GM18517 (cell line): Measurements from ENCODE around the gene TRUB2.

ENCODE experiments used
- ATAC-seq: cut with Tn5 transposase; IDR thresholded peaks from one replicate; pipeline ENCODE4 v1.9.1; 2021; ENCODE audit warnings: mild to moderate bottlenecking, moderate library complexity; ENCODE audit not compliant: unreplicated experiment

TRUB2 gene, protein sequence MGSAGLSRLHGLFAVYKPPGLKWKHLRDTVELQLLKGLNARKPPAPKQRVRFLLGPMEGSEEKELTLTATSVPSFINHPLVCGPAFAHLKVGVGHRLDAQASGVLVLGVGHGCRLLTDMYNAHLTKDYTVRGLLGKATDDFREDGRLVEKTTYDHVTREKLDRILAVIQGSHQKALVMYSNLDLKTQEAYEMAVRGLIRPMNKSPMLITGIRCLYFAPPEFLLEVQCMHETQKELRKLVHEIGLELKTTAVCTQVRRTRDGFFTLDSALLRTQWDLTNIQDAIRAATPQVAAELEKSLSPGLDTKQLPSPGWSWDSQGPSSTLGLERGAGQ

DNA sequence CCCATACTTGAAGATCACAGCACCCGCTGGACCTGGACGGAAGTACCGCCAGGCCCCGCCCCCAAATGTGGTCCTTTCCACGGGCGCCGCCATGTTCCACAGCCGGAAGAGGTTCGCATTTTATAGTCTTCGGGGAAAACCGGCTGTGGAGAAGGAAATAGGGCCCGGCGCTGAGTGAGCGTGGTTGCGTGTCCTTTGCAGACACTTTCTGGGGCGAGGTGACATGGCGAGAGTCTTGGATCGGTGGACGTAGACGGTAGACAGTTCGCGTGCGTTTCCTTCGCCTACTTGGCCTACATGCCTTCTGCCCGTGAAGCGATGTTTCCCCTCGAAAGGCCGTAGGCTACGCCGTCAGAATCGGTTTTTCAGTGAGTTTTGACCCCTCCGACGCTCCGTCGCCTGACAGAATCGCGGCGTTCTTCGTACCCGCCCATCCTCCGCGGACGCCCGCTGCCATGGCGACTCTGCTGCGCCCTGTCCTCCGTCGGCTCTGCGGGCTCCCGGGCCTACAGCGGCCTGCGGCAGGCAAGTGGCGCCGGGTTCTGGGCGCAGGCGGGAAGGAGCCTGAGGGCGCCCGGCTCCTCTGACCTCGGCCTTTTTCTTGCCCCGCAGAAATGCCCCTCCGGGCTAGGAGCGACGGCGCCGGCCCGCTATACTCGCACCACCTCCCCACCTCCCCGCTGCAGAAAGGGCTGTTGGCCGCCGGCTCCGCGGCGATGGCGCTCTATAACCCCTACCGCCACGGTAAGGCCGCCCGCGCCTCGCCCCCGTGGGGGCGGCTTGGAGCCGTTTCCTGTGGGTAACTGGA is at the start of gene TRUB2, which contains the start of gene COQ4:
TSS of gene TRUB2 (minus strand) at position 44 of the 808 bp plus-strand sequence. CDS start at position 5, 39 bp downstream.
TSS of gene COQ4 (plus strand) at position 436 of the 808 bp plus-strand sequence. CDS start at position 456, 20 bp downstream.
- peak; percentile 72 for ATAC-seq

DNA sequence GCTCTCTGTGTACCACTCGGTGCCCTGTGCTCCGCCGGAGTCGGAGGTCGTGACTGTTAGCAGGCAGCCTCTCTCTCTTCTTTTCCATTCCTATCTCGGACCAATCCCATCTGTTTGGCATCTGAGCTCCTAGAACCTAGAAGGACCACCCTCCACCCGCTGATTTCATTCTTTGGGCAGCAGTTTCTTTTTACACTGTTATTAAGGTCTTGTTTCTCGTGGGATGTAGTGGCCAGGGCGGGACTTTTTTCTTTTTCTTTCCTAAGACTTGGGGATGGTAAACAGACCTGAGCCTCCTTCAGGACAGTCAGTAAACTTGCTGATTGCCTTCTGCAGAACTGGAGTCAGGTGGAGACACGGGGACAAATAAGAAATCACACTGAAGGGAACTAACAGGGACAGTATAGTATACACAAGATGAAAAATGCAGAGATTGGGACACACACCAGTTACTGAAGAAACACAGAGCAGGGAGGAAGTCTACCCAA is 49.4 kb upstream of the TRUB2 start:
- ATAC-seq = no peak

DNA sequence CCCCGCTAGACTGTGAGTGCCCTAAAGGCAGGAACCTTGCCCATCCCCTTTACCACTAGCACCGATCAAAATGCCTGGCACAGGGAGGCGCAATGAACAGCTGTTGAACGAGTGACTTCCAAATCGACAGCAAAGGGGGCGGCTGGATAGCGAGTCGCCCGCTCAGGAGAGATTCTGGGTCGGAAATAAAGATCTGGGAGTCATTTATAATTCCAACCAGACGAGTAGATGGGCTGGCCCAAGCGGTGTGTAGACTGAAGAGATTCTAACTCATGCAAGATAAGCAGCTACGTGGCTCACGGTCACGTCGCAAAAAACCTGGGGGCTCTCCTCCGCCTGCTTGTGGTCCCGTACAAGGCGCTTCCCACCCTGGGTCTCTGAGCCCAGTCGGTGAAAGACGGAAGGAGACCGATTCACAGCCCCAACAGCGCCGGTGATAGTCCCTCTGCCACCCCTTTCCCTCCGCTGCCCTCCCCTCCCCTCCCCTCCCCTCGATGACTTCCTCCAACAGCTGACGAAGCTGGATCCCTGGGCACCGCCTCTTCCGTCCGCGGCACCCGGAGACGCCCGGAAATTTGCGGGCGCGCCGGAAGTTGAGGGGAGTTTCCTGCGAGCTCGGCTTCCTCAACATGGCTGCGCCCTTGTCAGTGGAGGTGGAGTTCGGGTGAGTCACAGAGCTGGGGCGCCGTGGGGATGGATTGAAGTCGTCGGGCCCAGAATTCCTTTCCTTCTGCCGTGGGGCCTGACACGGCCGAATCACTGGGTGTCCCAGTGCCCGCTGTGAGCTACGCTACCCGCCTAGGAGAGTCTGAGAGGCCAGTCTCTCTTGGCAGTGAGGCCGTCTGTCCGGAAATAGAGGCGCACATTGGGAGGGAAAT is 48.7 kb upstream of the TRUB2 start, which contains the start of gene URM1:
TSS of gene URM1 (plus strand) at position 623 of the 878 bp plus-strand sequence. CDS start at position 630, 7 bp downstream.
- peak; percentile 76 for ATAC-seq

DNA sequence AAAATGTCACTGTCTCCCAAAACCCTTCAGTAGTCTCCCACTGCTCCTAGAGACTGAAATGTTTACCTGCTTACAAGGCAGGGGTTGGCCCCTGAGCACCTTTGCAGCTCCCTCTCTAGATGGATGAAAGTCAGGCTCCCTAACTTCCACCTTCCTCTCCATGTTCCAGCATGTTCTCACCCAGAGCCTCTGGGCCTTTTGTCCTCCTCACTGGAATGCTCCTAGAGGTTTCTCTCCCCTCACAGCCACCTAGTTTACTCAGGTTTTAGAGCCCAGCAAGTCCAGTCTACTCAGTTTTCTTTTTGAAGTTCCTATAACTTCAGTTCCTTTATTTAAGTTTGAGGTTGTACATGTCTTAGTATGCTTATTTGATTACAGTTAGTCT is 48.1 kb upstream of the TRUB2 start:
- no peak for ATAC-seq

DNA sequence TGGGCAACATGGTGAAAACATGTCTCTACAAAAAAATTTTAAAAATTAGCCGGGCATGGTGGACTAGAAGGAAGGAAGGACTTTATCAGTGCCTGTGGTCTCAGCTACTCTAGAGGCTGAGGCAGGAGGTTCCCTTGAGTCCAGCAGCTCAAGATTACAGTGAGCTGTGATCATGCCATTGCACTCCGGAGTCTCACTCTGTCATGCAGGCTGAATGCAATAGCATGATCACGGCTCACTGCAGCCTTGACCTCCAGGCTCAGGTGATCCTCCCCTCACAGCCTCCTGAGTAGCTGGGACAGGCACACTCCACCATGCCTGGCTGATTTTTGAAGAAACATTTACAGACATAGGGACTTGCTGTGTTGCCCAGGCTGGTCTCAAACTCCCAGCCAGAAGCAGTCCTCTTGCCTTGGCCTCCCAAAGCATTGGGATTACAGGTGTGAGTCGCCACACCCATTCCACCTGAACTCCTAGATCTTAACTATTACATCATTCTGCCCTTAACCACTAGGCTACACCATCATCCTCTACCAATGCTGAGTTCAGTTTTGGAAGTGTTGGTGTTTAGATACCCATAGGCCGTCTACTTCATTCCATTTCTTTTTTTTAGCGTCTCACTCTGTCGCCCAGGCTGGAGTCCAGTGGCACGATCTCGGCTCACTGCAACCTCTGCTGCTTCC is 46.9 kb upstream of the TRUB2 start:
- no peak for ATAC-seq

DNA sequence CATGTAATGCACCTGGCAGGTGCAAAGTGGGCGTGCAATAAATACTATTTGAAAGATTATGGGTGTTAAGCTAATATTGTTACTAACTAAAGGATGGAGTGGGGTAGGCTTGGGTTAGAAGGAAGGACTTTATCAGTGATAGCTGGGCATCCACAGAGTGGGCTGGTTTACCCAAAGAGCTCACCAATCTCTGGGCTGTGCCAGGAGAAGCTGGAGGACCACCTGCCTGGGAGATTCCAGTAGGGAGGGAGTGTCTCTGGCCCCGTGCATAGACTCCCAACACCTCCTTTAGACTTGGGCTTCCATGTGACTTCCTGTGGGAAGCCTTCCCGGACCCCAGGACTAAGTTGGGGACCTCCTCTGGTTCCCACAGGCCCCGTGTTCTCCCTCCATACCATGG is 43.3 kb upstream of the TRUB2 start:
- no peak for ATAC-seq

DNA sequence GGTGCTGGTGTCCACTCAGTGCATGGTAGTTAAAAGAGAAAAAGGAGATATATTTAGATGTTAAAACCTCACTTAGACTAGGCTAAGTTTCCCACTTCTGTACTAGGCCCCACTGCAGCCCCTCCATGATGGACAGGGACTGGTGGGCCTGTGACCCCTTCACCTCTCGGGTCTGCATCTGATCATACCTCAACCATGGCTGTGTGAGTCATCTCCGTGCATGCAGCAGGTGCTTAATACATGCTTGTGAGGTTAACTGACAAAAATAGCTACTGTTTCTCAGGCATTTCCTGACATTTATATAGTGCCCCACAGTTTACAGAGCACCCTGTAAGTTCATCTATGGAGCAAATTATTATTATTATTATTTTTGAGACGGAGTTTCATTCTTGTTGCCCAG is 40.5 kb upstream of the TRUB2 start:
- no peak for ATAC-seq

DNA sequence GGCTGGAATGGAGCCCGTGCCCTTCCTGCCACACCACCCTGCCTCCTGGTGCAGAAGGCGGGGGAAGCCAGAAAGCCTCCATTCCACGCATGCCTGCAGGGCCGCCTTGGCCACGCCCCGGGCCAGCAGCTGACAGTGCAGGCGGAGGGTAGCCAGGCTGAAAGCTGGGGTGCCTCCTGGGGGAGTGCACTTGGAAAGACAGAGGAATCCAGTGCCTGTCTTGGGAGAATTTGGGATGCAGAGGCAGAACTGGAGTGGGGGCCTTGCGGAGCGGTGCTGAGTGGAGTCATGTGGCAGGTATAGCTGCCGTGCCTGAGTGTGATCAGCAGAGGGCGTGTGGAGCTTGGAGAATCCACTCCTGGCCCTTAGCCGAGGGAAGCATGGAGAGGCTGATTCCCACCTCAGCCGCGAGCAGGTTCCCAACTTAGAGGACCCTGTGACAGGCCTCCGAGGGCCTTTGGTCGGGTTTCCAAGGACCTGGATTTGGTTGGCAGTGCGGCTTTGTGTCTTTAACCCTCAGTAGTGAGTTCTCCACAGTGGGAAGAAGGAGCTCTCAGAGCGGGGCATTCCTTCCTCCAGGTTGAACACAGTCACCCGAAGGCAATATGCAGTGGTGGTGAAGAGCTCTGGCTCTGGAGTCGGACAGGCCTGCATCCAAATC is 39.9 kb upstream of the TRUB2 start:
- peak; percentile 61 for ATAC-seq

DNA sequence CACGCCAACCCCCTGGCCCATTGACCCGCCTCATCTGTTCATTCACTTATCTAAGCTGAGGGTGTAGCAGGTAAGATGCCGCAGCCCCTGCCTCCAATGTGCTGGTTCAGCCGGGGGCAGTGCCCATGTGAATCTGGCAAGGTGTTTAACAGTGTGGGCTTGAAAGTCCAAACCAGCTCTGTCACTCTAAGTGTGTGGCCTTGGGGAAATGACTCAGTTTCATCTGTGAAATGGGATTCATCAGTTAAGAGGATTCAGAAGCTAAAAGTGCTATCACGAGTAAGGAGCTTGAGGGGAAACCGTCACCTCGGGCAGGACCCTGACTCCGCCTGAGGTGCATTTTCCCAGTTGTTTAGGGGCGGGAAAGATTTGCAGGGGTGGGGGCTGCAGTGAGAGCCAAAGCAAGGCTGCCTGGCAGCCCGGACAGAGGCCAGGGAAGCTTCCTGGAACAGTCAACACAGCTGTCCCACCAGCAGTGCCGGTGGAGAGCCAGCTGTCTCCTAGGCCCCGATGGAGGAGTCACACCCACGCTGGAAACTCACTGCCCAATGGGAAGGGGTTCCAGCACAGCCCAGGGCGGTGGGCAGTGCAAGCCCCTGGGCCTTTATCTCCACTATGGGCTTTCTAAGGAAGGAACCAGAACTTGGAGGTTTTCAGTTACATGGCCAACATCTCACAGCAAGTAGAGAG is 39.2 kb upstream of the TRUB2 start:
- no peak for ATAC-seq

DNA sequence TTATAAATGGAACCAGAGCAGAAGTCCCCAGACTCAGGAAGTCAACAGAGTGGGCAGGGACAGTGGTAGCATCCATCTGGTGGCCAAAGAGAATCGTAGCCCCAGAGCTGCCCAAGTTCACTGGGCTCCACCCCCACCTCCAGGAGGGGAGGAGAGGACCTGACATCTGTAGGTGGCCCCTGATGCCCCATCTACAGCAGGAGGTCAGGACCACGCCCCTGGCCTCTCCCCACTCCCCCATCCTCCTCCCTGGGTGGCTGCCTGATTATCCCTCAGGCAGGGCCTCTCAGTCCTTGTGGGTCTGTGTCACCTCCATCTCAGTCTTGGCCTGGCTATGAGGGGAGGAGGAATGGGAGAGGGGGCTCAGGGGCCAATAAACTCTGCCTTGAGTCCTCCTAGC is 38.6 kb upstream of the TRUB2 start:
- no peak for ATAC-seq

DNA sequence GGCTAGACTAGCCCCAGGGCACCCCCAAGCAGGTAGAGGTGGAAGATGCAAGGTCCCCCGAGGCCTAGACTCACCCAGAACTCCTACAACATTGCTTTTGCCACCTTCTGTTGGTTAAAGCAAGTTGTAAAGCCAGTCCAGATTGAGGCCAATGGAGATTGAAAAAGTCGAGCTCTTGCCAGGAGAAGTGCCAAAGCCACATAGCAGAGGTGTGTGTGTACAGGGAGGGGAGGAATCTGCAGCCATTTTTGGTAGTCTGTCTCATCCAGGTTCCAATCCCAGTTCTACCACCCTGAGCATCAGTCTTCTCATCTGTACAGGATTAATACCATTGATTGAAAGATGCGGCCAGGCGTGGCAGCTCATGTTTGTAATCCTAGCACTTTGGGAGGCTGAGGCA is 36.6 kb upstream of the TRUB2 start:
- ATAC-seq = no peak

DNA sequence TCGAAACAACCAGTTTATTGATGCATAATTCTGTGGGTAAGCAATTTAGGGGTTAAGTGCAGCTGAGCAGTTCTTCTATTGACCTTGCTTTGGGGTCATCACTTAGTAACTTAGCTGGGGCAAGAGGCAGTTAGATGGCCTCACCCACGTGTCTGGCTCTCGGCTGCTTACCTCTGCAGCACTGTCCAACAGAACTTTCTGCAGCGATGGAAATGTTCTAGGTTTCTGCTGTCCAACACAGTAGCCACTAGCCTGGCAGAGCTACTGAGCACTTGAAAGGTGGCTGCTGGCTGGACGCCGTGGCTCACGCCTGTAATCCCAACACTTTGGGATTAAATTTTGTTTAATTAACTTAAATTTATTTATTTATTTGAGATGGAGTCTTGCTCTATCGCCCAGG is 35.8 kb upstream of the TRUB2 start:
- no peak for ATAC-seq

DNA sequence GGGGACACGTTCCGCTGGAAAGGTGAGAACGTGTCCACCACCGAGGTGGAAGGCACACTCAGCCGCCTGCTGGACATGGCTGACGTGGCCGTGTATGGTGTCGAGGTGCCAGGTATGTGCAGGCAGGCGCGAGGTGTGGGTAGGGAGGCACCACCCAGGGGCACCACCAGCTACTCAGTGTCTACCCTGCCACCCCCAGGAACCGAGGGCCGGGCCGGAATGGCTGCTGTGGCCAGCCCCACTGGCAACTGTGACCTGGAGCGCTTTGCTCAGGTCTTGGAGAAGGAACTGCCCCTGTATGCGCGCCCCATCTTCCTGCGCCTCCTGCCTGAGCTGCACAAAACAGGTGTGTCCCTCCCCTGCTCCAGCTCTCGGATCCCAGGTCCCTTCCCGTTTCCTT is 33.2 kb upstream of the TRUB2 start:
- no peak for ATAC-seq

DNA sequence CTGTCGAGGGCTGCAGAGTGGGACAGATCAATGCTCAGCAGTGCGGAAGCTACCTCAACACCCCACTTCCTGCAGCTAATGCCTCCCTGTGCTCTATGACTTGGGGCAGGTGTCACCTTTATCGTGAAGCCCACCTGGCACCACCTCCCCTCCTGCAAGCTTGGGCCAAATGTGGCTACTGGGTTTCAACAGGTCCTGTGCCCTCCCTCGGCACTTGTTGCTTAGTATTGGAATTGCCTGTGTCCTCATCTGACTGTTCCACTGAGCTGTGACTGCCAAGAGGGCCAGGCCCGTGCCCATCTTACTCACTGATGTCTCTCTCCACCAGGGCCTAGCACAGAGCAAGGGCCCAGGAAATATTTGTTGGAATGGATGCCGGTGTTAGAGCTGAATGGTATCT is 27.5 kb upstream of the TRUB2 start:
- ATAC-seq = no peak

DNA sequence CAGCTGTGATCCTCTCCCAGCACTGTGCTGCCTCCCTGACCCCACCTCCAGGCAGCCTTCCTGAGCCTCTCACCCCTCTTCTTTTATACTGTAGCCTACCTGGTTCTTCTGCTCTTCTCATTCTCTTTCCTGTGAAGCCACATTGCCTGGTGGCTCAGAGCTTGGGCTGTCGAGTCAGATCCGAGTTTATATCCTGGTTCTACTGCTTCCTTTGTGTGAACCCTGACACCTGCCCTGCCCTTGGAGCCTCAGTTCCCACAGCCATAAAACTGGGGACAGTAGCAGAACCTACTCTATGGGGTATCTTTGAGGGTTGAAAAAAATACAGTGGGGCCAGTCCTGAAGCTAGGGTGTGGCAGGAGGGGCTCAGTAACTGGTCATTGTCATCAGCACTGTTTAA is 26.9 kb upstream of the TRUB2 start:
- no peak for ATAC-seq

DNA sequence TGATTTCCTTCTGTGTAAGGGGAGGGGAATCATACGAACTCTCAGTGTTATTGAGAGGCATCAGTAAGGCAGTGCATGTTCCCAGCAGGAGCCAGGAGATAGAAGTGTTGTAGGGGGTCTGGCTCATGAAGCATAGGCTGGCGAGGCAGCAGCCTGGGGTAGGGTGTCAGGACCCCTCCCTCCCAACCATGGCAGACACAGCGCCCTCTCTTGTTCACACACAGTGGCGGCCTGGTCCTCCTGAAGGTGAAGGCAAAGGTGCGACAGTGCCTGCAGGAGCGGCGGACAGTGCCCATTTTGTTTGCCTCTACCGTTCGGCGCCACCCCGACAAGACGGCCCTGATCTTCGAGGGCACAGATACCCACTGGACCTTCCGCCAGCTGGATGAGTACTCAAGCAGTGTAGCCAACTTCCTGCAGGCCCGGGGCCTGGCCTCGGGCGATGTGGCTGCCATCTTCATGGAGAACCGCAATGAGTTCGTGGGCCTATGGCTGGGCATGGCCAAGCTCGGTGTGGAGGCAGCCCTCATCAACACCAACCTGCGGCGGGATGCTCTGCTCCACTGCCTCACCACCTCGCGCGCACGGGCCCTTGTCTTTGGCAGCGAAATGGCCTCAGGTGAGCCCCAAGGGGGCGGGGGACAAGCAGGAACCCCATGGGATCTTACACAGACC is 22.8 kb upstream of the TRUB2 start:
- no peak for ATAC-seq

DNA sequence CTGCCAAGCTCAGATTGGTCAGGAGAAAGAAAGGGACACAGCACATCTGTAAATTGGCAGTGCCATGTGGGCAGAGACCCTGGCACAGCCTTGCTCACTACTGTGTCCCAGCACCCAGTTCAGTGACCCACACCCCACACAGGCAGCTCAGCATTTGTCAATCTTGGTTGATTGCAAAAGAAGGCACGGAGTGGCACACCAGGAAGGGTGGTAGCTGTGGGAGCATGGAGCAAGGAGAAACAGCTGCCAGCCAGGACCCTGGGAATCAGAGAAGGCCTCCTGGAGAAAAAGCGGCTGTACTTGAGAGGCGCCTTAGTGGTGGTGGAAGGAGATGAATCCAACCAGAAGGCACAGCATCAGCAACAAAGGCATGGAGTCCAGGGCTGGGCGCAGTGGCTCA is 21.6 kb upstream of the TRUB2 start:
- ATAC-seq = no peak

DNA sequence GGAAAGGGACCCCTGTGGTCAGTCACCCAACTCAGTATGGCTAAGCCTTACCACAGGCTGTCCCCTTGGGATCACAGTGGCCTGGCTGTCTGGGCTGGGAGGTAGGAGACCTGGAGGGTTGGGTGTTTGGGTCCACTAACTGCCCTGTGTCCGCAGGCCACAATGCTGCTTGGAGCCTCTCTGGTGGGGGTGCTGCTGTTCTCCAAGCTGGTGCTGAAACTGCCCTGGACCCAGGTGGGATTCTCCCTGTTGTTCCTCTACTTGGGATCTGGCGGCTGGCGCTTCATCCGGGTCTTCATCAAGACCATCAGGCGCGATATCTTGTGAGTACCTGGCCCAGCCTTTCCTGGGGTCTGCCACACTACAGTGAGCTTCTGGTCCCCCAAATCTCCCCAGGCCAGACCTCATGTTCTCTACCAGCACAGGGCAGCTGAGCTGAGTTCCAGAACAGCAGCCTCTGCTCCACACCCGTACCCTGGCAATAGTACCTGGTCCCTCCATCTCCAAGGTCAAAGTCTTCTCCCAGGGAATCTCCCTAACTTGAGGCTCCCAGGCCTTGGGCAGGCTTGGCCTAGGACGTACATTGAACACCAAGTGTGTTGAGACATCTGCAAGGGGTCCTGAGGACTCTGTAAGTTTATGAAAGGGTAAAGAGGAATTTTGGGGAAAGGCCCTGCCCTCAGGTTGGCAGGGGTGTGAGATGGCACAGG is 20.9 kb upstream of the TRUB2 start:
- ATAC-seq = no peak
